IMR-90 (cell line): Measurements from ENCODE around the gene P2RY2. TPM values are rescaled to one million over a fixed set of nuclear protein-coding genes. Genes with fewer than 3 reads are reported as not detected.

Experiments used
- ATAC-seq: fragments of 200-7000 bp; cut with Tn5 transposase; 2 replicates; pipeline ENCODE4 v1.9.1; 2020; ENCODE audit warnings: low read depth, mild to moderate bottlenecking, moderate library complexity
- BruUV-seq: library from RNA; stranded (reverse); fragments of 400-500 nt; replicated peaks from 2 replicates; lab custom pipeline; 2021; lab: Mats Ljungman, UMichigan
- CTCF ChIA-PET: fragments of 300-600 bp; formaldehyde crosslinking; extraction: SDS; loops from one replicate; lab custom pipeline; 2021; ENCODE audit warnings: antibody characterized with exemption; lab: Yijun Ruan, JAX
- POLR2A ChIA-PET: fragments of 300-600 bp; sonication (Branson Sonifier 250); formaldehyde crosslinking; loops from one replicate; lab custom pipeline; 2022; ENCODE audit warnings: antibody characterized with exemption; ENCODE audit not compliant: unreplicated experiment; lab: Charles Lee
- DNase-seq: peaks from one replicate; pipeline ENCODE4 v3.0.0; 2013
- H2AFZ ChIP-seq: replicated peaks from 2 replicates; pipeline ENCODE3; 2013; ENCODE audit warnings: low read length, mild to moderate bottlenecking; ENCODE audit not compliant: poor library complexity
- H2AK5ac ChIP-seq: 2 replicates; pipeline ENCODE4 v1.6.1; 2013; ENCODE audit warnings: low read depth, low read length, inconsistent platforms
- H2AK9ac ChIP-seq: replicated peaks from 2 replicates; pipeline ENCODE3; 2013; ENCODE audit warnings: mild to moderate bottlenecking, low read depth, low read length, moderate library complexity; ENCODE audit not compliant: poor library complexity
- H2BK120ac ChIP-seq: 2 replicates; pipeline ENCODE4 v1.6.1; 2013; ENCODE audit warnings: low read depth, low read length, inconsistent platforms
- H2BK15ac ChIP-seq: 3 replicates; pipeline ENCODE4 v1.6.1; 2013; ENCODE audit warnings: low read depth, low read length, inconsistent platforms
- H2BK20ac ChIP-seq: 2 replicates; pipeline ENCODE4 v1.6.1; 2013; ENCODE audit warnings: low read depth, mild to moderate bottlenecking, inconsistent platforms, low read length, moderate library complexity
- H2BK5ac ChIP-seq: 2 replicates; pipeline ENCODE4 v1.6.1; 2013; ENCODE audit warnings: mild to moderate bottlenecking, low read depth, low read length, inconsistent platforms; ENCODE audit not compliant: poor library complexity, severe bottlenecking
- H3K14ac ChIP-seq: replicated peaks from 2 replicates; pipeline ENCODE4 v1.6.1; 2013; ENCODE audit warnings: low read depth, low read length, inconsistent platforms
- H3K18ac ChIP-seq: 2 replicates; pipeline ENCODE4 v1.6.1; 2013; ENCODE audit warnings: low read depth, low read length, control low read depth
- H3K23ac ChIP-seq: 2 replicates; pipeline ENCODE4 v1.6.1; 2013; ENCODE audit warnings: low read depth, low read length, inconsistent platforms
- H3K27ac ChIP-seq: 2 replicates; pipeline ENCODE4 v1.5.1; 2013; ENCODE audit warnings: mild to moderate bottlenecking, control low read depth, low read length; ENCODE audit not compliant: insufficient read depth
- H3K27me3 ChIP-seq: 2 replicates; pipeline ENCODE4 v1.6.1; 2013; ENCODE audit warnings: low read length; ENCODE audit not compliant: control insufficient read depth, insufficient read depth
- H3K36me3 ChIP-seq: 2 replicates; pipeline ENCODE4 v1.6.1; 2013; ENCODE audit warnings: low read length, mixed read lengths; ENCODE audit not compliant: control insufficient read depth, insufficient read depth
- H3K4ac ChIP-seq: 2 replicates; pipeline ENCODE4 v1.6.1; 2013; ENCODE audit warnings: low read depth, low read length, inconsistent platforms
- H3K4me1 ChIP-seq: 2 replicates; pipeline ENCODE4 v1.6.1; 2013; ENCODE audit warnings: low read length, mixed read lengths; ENCODE audit not compliant: control insufficient read depth, insufficient read depth
- H3K4me2 ChIP-seq: 2 replicates; pipeline ENCODE4 v1.6.1; 2013; ENCODE audit warnings: low read depth, mild to moderate bottlenecking, control low read depth, low read length, moderate library complexity
- H3K4me3 ChIP-seq: 2 replicates; pipeline ENCODE4 v1.5.1; 2013; ENCODE audit warnings: low read depth, mild to moderate bottlenecking, control low read depth, low read length, moderate library complexity; ENCODE audit not compliant: insufficient read depth
- H3K56ac ChIP-seq: 2 replicates; pipeline ENCODE4 v1.6.1; 2013; ENCODE audit warnings: low read length, inconsistent platforms; ENCODE audit not compliant: insufficient read depth; ENCODE audit errors: extremely low read depth
- H3K79me1 ChIP-seq, 2 experiments: 2 replicates each; pipeline ENCODE4 v1.6.1; 2013; ENCODE audit warnings: low read length in 2 of 2, inconsistent platforms in 1 of 2, low read depth in 1 of 2
- H3K9ac ChIP-seq: 2 replicates; pipeline ENCODE4 v1.6.1; 2013; ENCODE audit warnings: low read depth, low read length, control low read depth
- H3K9me1 ChIP-seq: 2 replicates; pipeline ENCODE4 v1.6.1; 2013; ENCODE audit warnings: low read length, inconsistent platforms; ENCODE audit not compliant: insufficient read depth
- H3K9me3 ChIP-seq: 2 replicates; pipeline ENCODE4 v1.6.1; 2013; ENCODE audit warnings: low read length; ENCODE audit not compliant: control insufficient read depth, insufficient read depth
- H4K20me1 ChIP-seq: 2 replicates; pipeline ENCODE4 v1.6.1; 2013; ENCODE audit warnings: low read length, inconsistent platforms; ENCODE audit not compliant: insufficient read depth
- H4K5ac ChIP-seq: 2 replicates; pipeline ENCODE4 v1.6.1; 2013; ENCODE audit warnings: mild to moderate bottlenecking, low read depth, low read length, control low read depth
- H4K8ac ChIP-seq, 2 experiments: 2 replicates each; pipeline ENCODE4 v1.6.1; 2013; ENCODE audit warnings: low read depth in 2 of 2, low read length in 2 of 2, control low read depth in 1 of 2, inconsistent platforms in 1 of 2
- H4K91ac ChIP-seq: 2 replicates; pipeline ENCODE4 v1.6.1; 2013; ENCODE audit warnings: low read depth, low read length, inconsistent platforms; ENCODE audit not compliant: insufficient read depth
- BHLHE40 ChIP-seq: fragments of 150-350 bp; IDR thresholded peaks from 2 replicates; pipeline ENCODE4 v1.6.1; 2016; ENCODE audit warnings: mild to moderate bottlenecking, low read depth, low read length
- CEBPB ChIP-seq: IDR thresholded peaks from 2 replicates; pipeline ENCODE4 v1.6.1; 2012; ENCODE audit warnings: low read depth, low read length, improper control_type of control experiment
- FOS ChIP-seq: fragments of 150-350 bp; IDR thresholded peaks from 2 replicates; pipeline ENCODE4 v1.6.1; 2016; ENCODE audit warnings: low read depth, low read length
- MAFK ChIP-seq: IDR thresholded peaks from 2 replicates; pipeline ENCODE4 v1.6.1; 2012; ENCODE audit warnings: low read depth, low read length, improper control_type of control experiment
- MAZ ChIP-seq: IDR thresholded peaks from 2 replicates; pipeline ENCODE4 v1.6.1; 2012; ENCODE audit warnings: low read depth, mild to moderate bottlenecking, low read length, improper control_type of control experiment, moderate library complexity, borderline replicate concordance
- MXI1 ChIP-seq: IDR thresholded peaks from 2 replicates; pipeline ENCODE4 v1.6.1; 2012; ENCODE audit warnings: low read depth, mild to moderate bottlenecking, low read length, moderate library complexity, borderline replicate concordance
- NFE2L2 ChIP-seq: fragments of 150-350 bp; IDR thresholded peaks from 2 replicates; pipeline ENCODE4 v1.6.1; 2016; ENCODE audit warnings: low read depth, mild to moderate bottlenecking, low read length
- POLR2A ChIP-seq: IDR thresholded peaks from 2 replicates; pipeline ENCODE4 v1.6.1; 2012; ENCODE audit warnings: mild to moderate bottlenecking, low read depth, low read length
- RAD21 ChIP-seq: IDR thresholded peaks from 2 replicates; pipeline ENCODE4 v1.6.1; 2012; ENCODE audit warnings: low read length, improper control_type of control experiment
- RCOR1 ChIP-seq: IDR thresholded peaks from 2 replicates; pipeline ENCODE4 v1.6.1; 2012; ENCODE audit warnings: mild to moderate bottlenecking, low read length, improper control_type of control experiment; ENCODE audit not compliant: insufficient replicate concordance
- RFX5 ChIP-seq: IDR thresholded peaks from 2 replicates; pipeline ENCODE4 v1.8.0; 2012; ENCODE audit warnings: low read depth, mild to moderate bottlenecking, low read length, moderate library complexity
- SMC3 ChIP-seq: fragments of 150-350 bp; IDR thresholded peaks from 2 replicates; pipeline ENCODE4 v1.6.1; 2016; ENCODE audit warnings: low read depth, mild to moderate bottlenecking, antibody characterized with exemption, low read length, moderate library complexity
- WGBS, 2 experiments: methylation state at CpG; one replicate each; pipeline versions ENCODE4 v1.1.5 to v1.1.7; 2013; ENCODE audit warnings: missing lambda C conversion rate in 2 of 2; ENCODE audit not compliant: insufficient read length in 1 of 2; ENCODE audit errors: extremely low coverage in 2 of 2; 5-methylcytosine and 5-hydroxymethylcytosine counted together
- dilution Hi-C: fragments of 300-500 bp; cut with HindIII; formaldehyde crosslinking; loops from one replicate; pipeline ENCODE4 v1.14.3; 2018; ENCODE audit warnings: low sequenced_read_pairs; ENCODE audit not compliant: unreplicated experiment
- in situ Hi-C: fragments of 300-500 bp; cut with MboI; formaldehyde crosslinking; loops from 3 replicates; pipeline ENCODE4 v1.14.3; 2019; ENCODE audit warnings: low sequenced_read_pairs, inconsistent platforms, mixed read lengths
- intact Hi-C: fragments of 100-400 bp; cut with micrococcal nuclease; formaldehyde crosslinking; loops from 2 replicates; pipeline ENCODE4 v1.10.0; 2022
- polyA plus RNA-seq, 3 experiments: library from polyadenylated mRNA; depleted of rRNA; stranded (reverse); fragments of >200 nt; gene quantifications; 2 replicates each; pipeline ENCODE4 v1.2.3, GENCODE V29; 2012; ENCODE audit warnings: low replicate concordance in 1 of 3
- total RNA-seq: library from RNA; depleted of rRNA; stranded (reverse); fragments of >200 nt; gene quantifications from 2 replicates; pipeline ENCODE4 v1.2.3, GENCODE V29; 2012
- TF ChIP-seq, protein P1 (sequence below): conservative IDR thresholded peaks from 2 replicates; pipeline ENCODE4 v1.5.1; 2012; ENCODE audit warnings: mild to moderate bottlenecking, low read depth, low read length, improper control_type of control experiment
- TF ChIP-seq, protein P2 (sequence below): fragments of 150-350 bp; IDR thresholded peaks from 2 replicates; pipeline ENCODE4 v1.6.1; 2016; ENCODE audit warnings: low read depth, mild to moderate bottlenecking, low read length, moderate library complexity, borderline replicate concordance

Gene P2RY2
- total and polyA plus RNA-seq, 2 of the 4 experiments (the other 2 are of a cell fraction) = not detected

DNA sequence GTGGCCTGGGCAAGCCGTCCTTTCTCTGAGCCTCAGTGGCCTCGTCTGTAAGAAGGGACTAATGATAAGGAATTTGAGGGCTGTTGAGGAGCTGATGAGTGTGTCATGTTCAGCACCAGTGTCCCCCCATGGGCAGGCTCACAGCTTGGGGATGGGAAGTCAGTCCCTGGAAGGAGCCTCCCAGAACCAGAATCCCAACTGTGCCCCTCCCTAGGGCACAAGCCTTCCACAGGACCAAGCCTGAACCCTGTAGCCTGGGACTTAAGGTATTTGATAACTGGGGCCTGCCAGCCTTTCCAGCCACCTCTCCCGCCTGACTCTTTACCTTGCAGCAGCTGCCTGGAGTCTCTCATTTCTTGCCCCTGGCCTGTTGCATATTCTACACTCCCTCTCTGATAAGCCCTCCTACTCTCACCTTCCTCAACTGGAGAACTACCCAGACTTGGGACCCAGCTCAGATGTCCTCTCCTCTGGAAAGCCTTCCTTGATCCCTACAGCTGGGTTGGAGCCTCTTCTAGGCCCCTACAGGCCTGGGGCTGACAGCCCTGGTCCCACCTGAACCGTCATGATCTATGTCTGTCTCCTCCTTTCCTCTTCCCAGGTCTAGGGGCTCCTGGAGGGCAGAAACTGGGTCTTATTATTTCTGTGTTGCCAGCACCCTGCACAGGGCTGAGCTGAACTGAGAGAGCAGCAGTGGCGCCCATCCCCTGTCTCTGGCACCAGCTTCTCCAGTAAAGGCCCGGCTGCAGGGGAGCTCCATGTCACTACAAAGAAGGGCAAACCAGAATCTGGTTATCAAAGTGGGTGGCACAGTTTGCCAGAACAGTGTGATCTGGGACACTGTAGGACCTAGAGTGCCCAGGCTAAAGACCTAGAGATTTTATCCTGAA is 1.6 kb downstream of the P2RY2 start (continued):
- no peak for TF ChIP-seq MAZ

DNA sequence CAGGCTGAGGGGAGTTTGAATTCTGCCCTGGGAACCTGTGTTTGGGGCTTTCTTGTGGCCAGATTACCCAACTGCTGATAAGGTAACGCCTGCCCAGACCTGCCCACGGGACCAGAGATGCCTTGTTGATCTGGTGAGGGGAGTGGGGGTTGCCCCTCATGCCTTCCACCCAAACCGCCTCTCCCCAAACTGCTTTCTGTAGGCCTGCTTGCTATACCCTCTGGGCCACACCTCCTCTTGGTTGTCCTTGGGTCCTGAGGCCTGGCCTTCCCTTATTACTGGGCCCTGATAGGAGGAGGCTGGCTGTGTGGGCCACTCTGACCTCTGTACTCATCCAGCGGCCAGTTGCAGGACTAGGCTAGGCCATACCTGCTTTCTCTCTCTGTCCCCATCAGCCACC is 3.4 kb downstream of the P2RY2 start:
- DNase-seq = no peak
- no peak overlapping the region for H3K4me2 ChIP-seq
- H2BK5ac ChIP-seq = no peak overlapping the region
- intact Hi-C loops = no loop called here
- no peaks in the 10 kb centered on the region for H4K20me1 ChIP-seq
- ChIA-PET POLR2A (no interaction called here), CTCF (no interaction called here)
- no peak overlapping the region for H3K56ac ChIP-seq
- no peak for ATAC-seq
- no peak overlapping the region for H3K14ac ChIP-seq
- H3K4me3 ChIP-seq = no peak overlapping the region
- H3K79me1 ChIP-seq = no peaks in the 10 kb centered on the region
- H3K18ac ChIP-seq = no peak overlapping the region
- H2AK9ac ChIP-seq = no peak overlapping the region
- no peak overlapping the region for H4K5ac ChIP-seq
- H3K9me3 ChIP-seq = no peaks in the 10 kb centered on the region
- H3K9me1 ChIP-seq = no peaks in the 10 kb centered on the region; the same call in 1 of the 2 replicates
- dilution Hi-C loops = no loop called here
- H4K91ac ChIP-seq = no peak overlapping the region
- H3K36me3 ChIP-seq = no peaks in the 10 kb centered on the region
- peaks cover 79% of the 10 kb centered on the region for H3K27me3 ChIP-seq
- no peak overlapping the region for H2AFZ ChIP-seq
- no TSS peak for BruUV-seq
- no peaks in the 10 kb centered on the region; the same call in 1 of the 2 replicates for H3K4me1 ChIP-seq
- no peak overlapping the region for H3K27ac ChIP-seq
- H2AK5ac ChIP-seq = no peak overlapping the region
- no peak overlapping the region for H2BK15ac ChIP-seq
- H3K9ac ChIP-seq = no peak overlapping the region
- no peak overlapping the region for H3K4ac ChIP-seq
- H4K8ac ChIP-seq = no peak overlapping the region
- H2BK20ac ChIP-seq = no peak overlapping the region
- no peak overlapping the region for H3K23ac ChIP-seq
- in situ Hi-C loops = no loop called here
- 80% methylated on average over 1 of the region's 4 CpGs; no CpG with 5 or more reads in 1 of the 2 experiments for WGBS, 2 experiments
- H2BK120ac ChIP-seq = no peak overlapping the region
- TF ChIP-seq FOS = no peak
- TF ChIP-seq CEBPB = no peak
- TF ChIP-seq NFE2L2 = no peak
- TF ChIP-seq RFX5 = no peak
- no peak for TF ChIP-seq RAD21
- no peak for TF ChIP-seq RCOR1
- TF ChIP-seq, protein P1, sequence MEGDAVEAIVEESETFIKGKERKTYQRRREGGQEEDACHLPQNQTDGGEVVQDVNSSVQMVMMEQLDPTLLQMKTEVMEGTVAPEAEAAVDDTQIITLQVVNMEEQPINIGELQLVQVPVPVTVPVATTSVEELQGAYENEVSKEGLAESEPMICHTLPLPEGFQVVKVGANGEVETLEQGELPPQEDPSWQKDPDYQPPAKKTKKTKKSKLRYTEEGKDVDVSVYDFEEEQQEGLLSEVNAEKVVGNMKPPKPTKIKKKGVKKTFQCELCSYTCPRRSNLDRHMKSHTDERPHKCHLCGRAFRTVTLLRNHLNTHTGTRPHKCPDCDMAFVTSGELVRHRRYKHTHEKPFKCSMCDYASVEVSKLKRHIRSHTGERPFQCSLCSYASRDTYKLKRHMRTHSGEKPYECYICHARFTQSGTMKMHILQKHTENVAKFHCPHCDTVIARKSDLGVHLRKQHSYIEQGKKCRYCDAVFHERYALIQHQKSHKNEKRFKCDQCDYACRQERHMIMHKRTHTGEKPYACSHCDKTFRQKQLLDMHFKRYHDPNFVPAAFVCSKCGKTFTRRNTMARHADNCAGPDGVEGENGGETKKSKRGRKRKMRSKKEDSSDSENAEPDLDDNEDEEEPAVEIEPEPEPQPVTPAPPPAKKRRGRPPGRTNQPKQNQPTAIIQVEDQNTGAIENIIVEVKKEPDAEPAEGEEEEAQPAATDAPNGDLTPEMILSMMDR = no peak
- no peak for TF ChIP-seq BHLHE40
- TF ChIP-seq MAFK = no peak
- TF ChIP-seq, protein P2, sequence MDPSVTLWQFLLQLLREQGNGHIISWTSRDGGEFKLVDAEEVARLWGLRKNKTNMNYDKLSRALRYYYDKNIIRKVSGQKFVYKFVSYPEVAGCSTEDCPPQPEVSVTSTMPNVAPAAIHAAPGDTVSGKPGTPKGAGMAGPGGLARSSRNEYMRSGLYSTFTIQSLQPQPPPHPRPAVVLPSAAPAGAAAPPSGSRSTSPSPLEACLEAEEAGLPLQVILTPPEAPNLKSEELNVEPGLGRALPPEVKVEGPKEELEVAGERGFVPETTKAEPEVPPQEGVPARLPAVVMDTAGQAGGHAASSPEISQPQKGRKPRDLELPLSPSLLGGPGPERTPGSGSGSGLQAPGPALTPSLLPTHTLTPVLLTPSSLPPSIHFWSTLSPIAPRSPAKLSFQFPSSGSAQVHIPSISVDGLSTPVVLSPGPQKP = no peak
- no peak for TF ChIP-seq POLR2A
- TF ChIP-seq MXI1 = no peak
- TF ChIP-seq MAZ = no peak
- TF ChIP-seq SMC3 = no peak
